ENCODE measurements around the gene HPSE2.
"Not testable (repeated sequence)": the region's sequence is repeated elsewhere in the genome, so short reads cannot be mapped to it uniquely, and the experiment has no call there.

HPSE2 gene

DNA sequence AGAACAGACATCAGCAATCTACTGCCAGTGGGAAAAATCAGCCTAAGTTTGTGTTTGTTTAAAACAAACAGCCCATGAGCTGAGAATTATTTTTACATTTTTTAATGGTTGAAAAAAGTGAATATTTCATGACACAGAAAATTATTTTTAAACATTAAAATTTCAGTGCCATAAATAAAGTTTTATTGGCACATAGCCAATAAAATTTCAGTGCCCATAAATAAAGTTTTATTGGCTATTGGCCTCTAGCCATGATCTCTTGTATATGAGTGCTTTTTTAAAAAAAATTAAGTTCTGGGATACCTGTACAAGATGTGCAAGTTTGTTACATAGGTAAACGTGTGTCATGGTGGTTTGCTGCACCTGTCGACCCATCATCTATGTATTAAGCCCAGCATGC, 305.9 kb downstream of the HPSE2 start:
- H3K27me3 Mint-ChIP-seq, result peaks cover 6% of the 10 kb centered on the region
- H3K36me3 Mint-ChIP-seq (ENCODE audit: low read depth), result no peaks in the 10 kb centered on the region
- H3K9me3 Mint-ChIP-seq, result peaks cover 15% of the 10 kb centered on the region
- no peaks in the 10 kb centered on the region for H3K4me1 Mint-ChIP-seq (ENCODE audit: low read depth)
- H3K27ac Mint-ChIP-seq, result no peak overlapping the region
- H3K4me3 Mint-ChIP-seq, result no peak overlapping the region

DNA sequence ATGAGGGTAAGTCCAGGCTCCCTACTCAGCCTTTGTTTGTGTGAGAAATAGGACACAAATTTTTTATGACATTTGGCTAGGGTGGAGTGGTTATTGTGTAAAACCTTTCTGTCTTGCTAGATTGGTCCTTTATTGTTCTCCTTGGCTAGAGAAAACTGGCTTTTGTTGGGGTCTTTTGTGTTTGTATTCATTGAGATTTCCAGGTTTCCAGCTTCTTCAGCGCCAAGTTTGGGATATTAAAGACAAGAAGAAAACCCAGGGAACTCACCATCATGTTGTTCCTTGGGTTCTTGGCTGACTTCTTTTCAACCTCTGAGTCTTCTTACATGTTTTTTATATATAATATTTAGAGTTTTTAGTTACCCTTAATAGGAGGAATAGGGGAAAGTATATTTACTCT, 310.0 kb downstream of the HPSE2 start:
- no peaks in the 10 kb centered on the region for H3K36me3 Mint-ChIP-seq (ENCODE audit: low read depth)
- H3K27ac Mint-ChIP-seq, result no peak overlapping the region
- peaks cover 6% of the 10 kb centered on the region for H3K27me3 Mint-ChIP-seq
- no peaks in the 10 kb centered on the region for H3K4me1 Mint-ChIP-seq (ENCODE audit: low read depth)
- no peak overlapping the region for H3K4me3 Mint-ChIP-seq
- no peaks in the 10 kb centered on the region for H3K9me3 Mint-ChIP-seq

DNA sequence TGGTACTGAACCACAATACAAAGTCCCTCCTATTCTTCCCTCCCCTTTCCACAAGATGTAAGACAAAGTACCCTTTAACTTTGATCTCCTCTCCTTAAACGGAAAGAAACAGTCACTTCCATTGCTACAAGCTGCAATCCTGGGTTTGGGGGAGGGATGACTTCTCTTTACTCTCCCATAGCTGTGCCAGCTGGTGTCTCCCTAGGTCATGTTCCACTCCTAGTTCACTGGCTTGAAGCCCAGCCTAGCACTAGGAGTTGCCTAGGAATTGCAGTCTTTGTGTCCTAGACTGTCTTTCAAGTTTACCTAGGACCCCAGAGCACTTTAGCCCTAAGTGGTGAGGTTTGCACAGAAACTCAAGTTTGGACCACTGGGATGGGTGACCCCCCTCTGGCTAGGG, 311.1 kb downstream of the HPSE2 start:
- Mint-ChIP-seq H3K36me3 (ENCODE audit: low read depth) (no peaks in the 10 kb centered on the region), H3K9me3 (no peaks in the 10 kb centered on the region), H3K27ac (no peak overlapping the region), H3K4me3 (no peak overlapping the region), H3K4me1 (ENCODE audit: low read depth) (no peaks in the 10 kb centered on the region), H3K27me3 (peaks cover 6% of the 10 kb centered on the region)

DNA sequence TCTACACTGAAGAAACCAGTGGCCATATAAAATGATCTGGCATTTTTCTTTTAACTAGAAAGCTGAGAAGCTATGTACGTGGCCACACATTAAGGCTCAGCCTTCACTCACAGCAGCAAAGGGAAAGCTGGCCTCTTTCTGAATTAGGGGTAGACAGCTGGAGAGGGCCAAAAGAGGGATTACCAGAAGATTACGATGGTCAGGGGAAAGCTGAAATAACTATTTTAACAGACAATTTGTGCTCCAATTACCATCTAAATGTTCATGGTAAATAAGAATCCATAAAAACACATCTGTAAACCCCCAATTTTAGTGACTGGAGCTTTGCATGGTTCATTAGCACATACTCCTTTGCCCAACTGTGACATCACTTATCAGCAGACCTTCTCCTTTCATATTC, 314.3 kb downstream of the HPSE2 start:
- H3K27ac Mint-ChIP-seq, result no peak overlapping the region
- H3K27me3 Mint-ChIP-seq, result peaks cover under 1% of the 10 kb centered on the region
- no peak overlapping the region for H3K4me3 Mint-ChIP-seq
- H3K9me3 Mint-ChIP-seq, result no peaks in the 10 kb centered on the region
- no peaks in the 10 kb centered on the region for H3K4me1 Mint-ChIP-seq (ENCODE audit: low read depth)
- no peaks in the 10 kb centered on the region for H3K36me3 Mint-ChIP-seq (ENCODE audit: low read depth)

DNA sequence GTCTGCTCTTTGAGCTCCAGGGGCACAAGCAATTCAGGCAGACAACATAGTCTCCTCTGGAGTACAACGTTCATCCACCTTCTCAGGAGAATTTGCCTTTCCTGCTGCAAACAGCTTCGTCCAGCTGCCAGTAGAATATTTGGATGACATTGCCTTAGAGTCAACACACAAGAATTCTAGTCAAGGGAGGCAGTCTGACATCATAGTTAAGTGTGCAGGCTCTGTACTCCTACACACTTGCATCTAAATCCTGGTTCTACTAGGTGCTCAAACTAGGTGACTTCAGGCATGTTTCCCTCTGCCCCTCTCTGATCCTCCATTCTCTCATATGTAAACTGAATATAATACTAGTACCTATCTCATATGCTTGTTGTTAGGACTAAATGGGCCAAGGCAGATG, 314.8 kb downstream of the HPSE2 start:
- Mint-ChIP-seq H3K4me1 (ENCODE audit: low read depth) (no peaks in the 10 kb centered on the region), H3K36me3 (ENCODE audit: low read depth) (no peaks in the 10 kb centered on the region), H3K27ac (no peak overlapping the region), H3K27me3 (no peaks in the 10 kb centered on the region), H3K9me3 (no peaks in the 10 kb centered on the region), H3K4me3 (no peak overlapping the region)

DNA sequence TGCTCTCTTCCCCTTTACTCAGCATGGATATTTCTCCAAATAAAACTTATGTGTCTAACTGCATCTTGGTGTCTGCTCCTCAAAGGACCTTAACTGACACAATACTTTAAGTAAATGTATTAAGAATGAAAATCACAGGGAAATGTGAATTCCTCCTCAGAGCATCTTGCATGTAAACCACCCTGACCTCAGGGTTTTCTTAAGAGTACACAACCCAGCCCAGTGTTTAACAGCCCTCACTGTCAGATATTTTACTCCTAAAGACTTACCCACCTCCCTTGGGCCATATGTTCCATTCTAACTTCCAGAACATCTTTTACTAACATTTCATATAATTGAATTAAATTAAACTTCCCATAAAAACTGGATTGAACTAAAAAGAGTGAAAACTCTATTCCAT, 315.3 kb downstream of the HPSE2 start:
- Mint-ChIP-seq H3K4me3 (no peak overlapping the region), H3K27ac (no peak overlapping the region), H3K36me3 (ENCODE audit: low read depth) (no peaks in the 10 kb centered on the region), H3K9me3 (no peaks in the 10 kb centered on the region), H3K27me3 (no peaks in the 10 kb centered on the region), H3K4me1 (ENCODE audit: low read depth) (no peaks in the 10 kb centered on the region)

DNA sequence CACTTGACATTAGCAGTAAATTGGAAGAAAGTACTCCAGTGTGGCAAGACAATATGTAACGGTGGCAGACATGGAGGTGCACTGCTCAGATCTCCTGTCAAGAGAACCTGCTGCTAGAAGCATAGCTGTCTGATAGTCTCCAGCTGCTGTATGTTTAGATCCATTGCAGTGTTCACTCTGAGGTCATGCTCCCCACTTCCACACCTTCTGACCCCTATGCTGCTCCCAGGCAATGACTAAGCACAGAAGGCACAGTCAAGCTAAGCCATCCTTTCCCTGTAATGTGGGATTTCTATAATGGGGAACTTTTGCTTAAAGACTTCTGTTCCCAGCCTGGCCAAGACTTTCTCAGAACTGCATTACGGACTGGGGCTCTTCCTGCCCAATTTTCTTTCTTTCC, 315.8 kb downstream of the HPSE2 start:
- H3K9me3 Mint-ChIP-seq, result no peaks in the 10 kb centered on the region
- H3K27ac Mint-ChIP-seq, result no peak overlapping the region
- no peaks in the 10 kb centered on the region for H3K27me3 Mint-ChIP-seq
- H3K4me3 Mint-ChIP-seq, result no peak overlapping the region
- H3K4me1 Mint-ChIP-seq (ENCODE audit: low read depth), result no peaks in the 10 kb centered on the region
- H3K36me3 Mint-ChIP-seq (ENCODE audit: low read depth), result no peaks in the 10 kb centered on the region

DNA sequence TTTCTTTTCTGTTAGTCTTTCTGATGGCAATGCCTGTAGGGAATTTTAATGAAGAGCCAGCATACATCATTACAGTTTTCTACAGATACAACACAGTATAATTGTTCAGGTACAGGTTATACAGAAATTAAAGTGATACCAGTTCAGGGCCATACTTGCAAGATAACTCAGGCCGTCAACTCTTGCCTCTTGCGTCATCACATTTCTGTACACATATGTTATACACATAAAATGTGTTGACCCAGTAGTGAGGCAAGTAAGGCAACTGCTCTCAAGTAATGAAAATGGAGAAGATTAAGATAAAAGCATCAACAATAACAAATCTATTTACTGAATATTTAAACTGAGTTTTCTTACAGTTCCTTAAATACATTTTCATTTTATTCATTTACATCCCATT, 317.8 kb downstream of the HPSE2 start:
- no peaks in the 10 kb centered on the region for H3K36me3 Mint-ChIP-seq (ENCODE audit: low read depth)
- no peaks in the 10 kb centered on the region for H3K4me1 Mint-ChIP-seq (ENCODE audit: low read depth)
- H3K4me3 Mint-ChIP-seq, result no peak overlapping the region
- H3K27ac Mint-ChIP-seq, result no peak overlapping the region
- no peaks in the 10 kb centered on the region for H3K9me3 Mint-ChIP-seq
- H3K27me3 Mint-ChIP-seq, result no peaks in the 10 kb centered on the region

DNA sequence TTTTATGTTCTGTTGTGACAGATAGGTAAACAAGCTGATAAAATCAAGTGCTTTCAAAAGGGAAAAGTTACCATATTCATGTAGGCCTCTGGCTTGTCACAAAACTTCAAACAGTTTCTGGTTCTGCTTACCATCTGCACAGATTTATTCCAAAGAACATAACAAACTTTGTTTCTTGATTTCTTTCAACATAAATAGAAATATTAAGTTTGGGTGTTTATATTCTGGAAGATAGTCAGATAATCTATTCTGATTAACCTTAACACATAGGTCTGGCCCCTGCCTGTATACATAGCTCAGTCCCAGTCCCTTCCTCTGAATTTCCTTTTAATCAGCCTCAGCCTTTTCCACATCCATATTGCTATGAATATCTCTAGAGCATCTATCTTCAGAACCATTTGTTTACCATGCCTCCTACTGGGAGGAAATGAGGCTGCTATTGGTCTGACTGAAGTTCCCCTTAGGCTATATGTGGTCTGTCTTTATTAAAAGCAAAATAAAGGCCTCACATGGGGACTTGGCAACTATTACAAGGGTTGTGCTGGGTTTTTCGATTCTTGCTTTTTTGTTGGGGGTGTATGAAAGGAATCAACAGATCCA, 319.0 kb downstream of the HPSE2 start:
- no peak overlapping the region for H3K4me3 Mint-ChIP-seq
- no peak overlapping the region for H3K27ac Mint-ChIP-seq
- H3K9me3 Mint-ChIP-seq, result no peaks in the 10 kb centered on the region
- H3K27me3 Mint-ChIP-seq, result no peaks in the 10 kb centered on the region
- no peaks in the 10 kb centered on the region for H3K36me3 Mint-ChIP-seq (ENCODE audit: low read depth)
- no peaks in the 10 kb centered on the region for H3K4me1 Mint-ChIP-seq (ENCODE audit: low read depth)

DNA sequence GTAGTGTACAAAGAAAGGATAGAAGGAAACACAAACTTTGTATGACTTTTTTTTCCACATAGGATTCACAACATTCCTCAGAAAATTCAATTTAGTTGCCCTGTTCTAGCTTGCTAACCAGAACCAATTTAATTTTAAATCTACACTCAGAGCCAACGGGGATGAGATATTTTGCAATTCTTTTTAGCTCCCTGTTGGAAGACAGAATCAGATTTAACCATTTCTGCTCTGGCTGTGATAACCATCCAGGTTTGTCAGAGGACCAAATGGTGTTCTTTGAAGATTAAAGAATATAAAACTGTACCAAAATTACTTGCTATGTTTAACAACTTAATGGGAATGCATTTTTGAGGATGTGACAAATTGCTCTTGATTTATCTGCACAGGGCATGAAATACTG, 319.7 kb downstream of the HPSE2 start:
- Mint-ChIP-seq H3K27ac (no peak overlapping the region), H3K4me1 (ENCODE audit: low read depth) (no peaks in the 10 kb centered on the region), H3K27me3 (no peaks in the 10 kb centered on the region), H3K4me3 (no peak overlapping the region), H3K9me3 (no peaks in the 10 kb centered on the region), H3K36me3 (ENCODE audit: low read depth) (no peaks in the 10 kb centered on the region)

DNA sequence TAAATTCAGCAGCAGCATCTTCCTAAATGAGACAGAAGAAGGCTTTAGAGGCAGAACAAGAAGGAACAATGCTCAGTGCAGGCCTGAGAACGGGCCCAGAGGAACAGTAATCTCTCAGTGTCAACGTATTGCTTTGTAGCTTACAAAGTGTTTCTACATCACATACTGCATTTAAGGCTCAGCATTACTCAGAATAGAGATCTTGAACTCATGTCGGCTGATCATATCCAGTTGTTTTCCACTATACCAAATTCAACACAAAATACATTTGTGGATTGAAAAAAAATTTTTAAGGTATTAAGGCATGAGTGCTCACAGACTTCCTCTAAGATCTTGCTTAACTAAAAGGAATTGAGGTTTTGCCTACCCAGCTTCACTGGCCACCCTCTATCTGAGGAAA, 325.1 kb downstream of the HPSE2 start:
- Mint-ChIP-seq H3K9me3 (no peaks in the 10 kb centered on the region), H3K27ac (no peak overlapping the region), H3K27me3 (no peaks in the 10 kb centered on the region), H3K4me1 (ENCODE audit: low read depth) (no peaks in the 10 kb centered on the region), H3K36me3 (ENCODE audit: low read depth) (no peaks in the 10 kb centered on the region), H3K4me3 (no peak overlapping the region)

DNA sequence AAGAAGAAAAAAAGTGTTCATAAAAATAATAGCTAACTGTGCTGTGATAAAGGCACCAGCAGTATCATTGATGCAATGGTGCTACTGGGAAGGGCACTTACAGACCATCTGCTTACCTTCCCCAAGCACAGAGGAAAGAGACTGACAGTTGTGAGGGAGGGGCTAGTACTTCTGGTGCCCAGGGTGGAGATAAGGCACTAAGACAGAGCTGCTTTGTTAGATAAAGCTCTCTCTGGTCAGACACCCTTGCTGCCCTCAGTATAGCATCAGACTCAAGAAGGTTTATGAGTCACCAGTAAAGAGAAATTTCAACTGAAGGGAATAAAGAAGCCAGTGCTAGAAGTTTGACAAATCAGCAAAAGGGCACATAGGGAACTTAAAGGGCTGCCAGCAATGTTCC, 325.6 kb downstream of the HPSE2 start:
- H3K4me1 Mint-ChIP-seq (ENCODE audit: low read depth), result no peaks in the 10 kb centered on the region
- H3K27me3 Mint-ChIP-seq, result no peaks in the 10 kb centered on the region
- no peaks in the 10 kb centered on the region for H3K36me3 Mint-ChIP-seq (ENCODE audit: low read depth)
- H3K27ac Mint-ChIP-seq, result no peak overlapping the region
- H3K4me3 Mint-ChIP-seq, result no peak overlapping the region
- no peaks in the 10 kb centered on the region for H3K9me3 Mint-ChIP-seq

DNA sequence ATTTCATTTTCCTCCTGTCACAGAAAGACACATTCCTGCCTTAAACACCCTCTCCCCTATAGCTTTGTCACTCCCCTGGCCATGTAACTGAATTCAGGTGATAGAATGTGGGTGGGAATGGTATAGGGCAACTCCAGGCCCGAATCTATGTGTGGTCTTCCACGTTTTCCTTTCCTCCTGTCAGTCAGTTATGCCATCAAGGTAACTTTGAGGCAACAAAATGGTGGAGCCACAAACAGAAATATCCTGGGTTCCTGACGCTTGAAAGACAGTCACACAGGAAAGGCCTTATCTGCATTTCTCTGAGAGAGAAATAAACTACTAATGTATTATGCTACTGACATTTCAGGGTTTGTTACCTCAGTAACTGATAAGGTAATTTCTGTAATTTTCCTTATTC, 326.8 kb downstream of the HPSE2 start:
- Mint-ChIP-seq H3K36me3 (ENCODE audit: low read depth) (no peaks in the 10 kb centered on the region), H3K9me3 (no peaks in the 10 kb centered on the region), H3K4me1 (ENCODE audit: low read depth) (no peaks in the 10 kb centered on the region), H3K27ac (no peak overlapping the region), H3K27me3 (no peaks in the 10 kb centered on the region), H3K4me3 (no peak overlapping the region)

DNA sequence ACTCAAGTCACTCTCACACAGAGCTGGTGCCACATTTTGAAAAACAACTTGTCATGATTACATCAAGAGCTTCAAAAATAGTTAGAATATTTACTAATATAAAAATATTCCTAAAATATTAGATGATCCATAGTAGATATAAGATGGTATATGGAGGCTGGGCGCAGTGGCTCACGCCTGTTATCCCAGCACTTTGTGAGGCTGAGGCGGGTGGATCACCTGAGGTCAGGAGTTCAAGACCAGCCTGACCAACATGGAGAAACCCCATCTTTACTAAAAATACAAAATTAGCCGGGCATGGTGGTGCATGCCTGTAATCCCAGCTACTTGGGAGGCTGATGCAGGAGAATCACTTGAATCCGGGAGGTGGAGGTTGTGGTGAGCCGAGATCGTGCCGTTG, 327.4 kb downstream of the HPSE2 start:
- H3K27ac Mint-ChIP-seq; H3K9me3 Mint-ChIP-seq; H3K4me1 Mint-ChIP-seq (ENCODE audit: low read depth); H3K36me3 Mint-ChIP-seq (ENCODE audit: low read depth); H3K4me3 Mint-ChIP-seq; H3K27me3 Mint-ChIP-seq: not testable (repeated sequence)

DNA sequence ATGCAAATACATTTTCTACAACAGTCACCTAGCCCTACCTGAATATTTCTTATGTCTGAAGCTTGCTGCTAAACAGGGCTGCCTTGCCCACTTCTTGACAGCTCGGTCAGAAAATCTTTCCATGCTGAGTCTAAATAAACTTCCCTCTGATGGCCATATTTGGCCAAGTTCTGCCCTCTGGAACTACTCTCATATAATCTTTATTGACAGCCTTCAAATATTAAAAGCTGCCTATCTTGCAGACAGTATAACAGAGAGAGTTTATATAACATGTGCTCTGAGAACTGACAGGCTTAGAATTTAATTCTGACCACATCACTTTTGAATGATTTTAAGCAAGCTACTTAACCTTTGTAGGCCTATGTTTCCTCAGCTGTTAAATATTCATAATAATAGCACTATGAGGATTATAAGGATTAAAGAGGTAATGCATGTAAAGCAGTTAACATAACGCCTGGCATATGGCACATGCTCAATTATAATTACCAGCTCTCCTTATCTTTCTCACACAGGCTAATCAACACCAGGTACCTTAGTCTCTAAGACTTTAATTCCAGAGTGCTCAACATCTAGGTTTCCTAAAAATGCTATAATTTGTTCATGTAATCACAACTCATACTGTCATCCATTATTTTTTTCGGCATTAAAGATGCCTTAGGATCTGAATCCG, 334.1 kb downstream of the HPSE2 start:
- Mint-ChIP-seq H3K27me3 (no peaks in the 10 kb centered on the region), H3K4me1 (ENCODE audit: low read depth) (no peaks in the 10 kb centered on the region), H3K36me3 (ENCODE audit: low read depth) (no peaks in the 10 kb centered on the region), H3K9me3 (no peaks in the 10 kb centered on the region), H3K27ac (no peak overlapping the region), H3K4me3 (no peak overlapping the region)

DNA sequence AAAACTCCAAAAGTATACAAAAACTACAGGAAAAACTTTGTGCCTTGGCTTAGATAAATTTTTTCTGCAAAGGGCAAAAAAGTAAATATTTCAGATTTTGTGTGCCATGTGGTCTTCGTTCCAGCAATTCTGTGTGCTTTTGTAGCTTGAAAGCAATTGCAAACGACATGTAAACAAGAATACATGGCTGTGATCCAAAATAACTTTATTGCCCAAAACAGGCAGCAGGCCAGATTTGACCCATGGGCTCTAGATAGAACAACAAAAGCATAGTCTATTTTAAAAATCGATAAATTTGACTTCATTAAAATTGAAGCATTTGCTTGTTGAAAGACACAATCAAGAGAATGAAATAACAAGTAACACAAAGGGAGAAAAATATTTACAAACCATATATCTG, 336.6 kb downstream of the HPSE2 start:
- Mint-ChIP-seq H3K36me3 (ENCODE audit: low read depth) (no peaks in the 10 kb centered on the region), H3K4me1 (ENCODE audit: low read depth) (no peaks in the 10 kb centered on the region), H3K9me3 (no peaks in the 10 kb centered on the region)

More for the DNA sequence above, 336.6 kb downstream of the HPSE2 start:
- Mint-ChIP-seq H3K27me3 (no peaks in the 10 kb centered on the region), H3K4me3 (no peak overlapping the region), H3K27ac (no peak overlapping the region)

Measured in stimulated activated naive CD8-positive, alpha-beta T cell treated with anti-CD3 and anti-CD28 coated beads, Interleukin-15, Interleukin-2, amounts not matched to agents 100 ng/mL and 50 ng/mL, for 24 hours (primary cell).